HG02981 (cell line): ENCODE data around the gene SLC9A8.

ENCODE experiments used
- ATAC-seq: cut with Tn5 transposase; IDR thresholded peaks from one replicate; pipeline ENCODE4 v1.9.1; 2021; ENCODE audit warnings: mild to moderate bottlenecking, moderate library complexity; ENCODE audit not compliant: unreplicated experiment

The SLC9A8 gene

GRCh38 chr20:49786196-49786595 is 26.4 kb upstream of the SLC9A8 start:
- peak; percentile 33 for ATAC-seq

- ATAC-seq, result no peak
These were observed 25.8 kb upstream of the SLC9A8 start for GRCh38 chr20:49786668-49787370.

- no peak for ATAC-seq
These were observed 25.0 kb upstream of the SLC9A8 start for GRCh38 chr20:49787371-49788357.

GRCh38 chr20:49790077-49790798 is 22.4 kb upstream of the SLC9A8 start:
- ATAC-seq, result no peak

GRCh38 chr20:49791165-49791564 is 21.5 kb upstream of the SLC9A8 start:
- no peak for ATAC-seq

- ATAC-seq, result no peak
These were observed 20.6 kb upstream of the SLC9A8 start for GRCh38 chr20:49792006-49792405.

- no peak for ATAC-seq
These were observed 20.0 kb upstream of the SLC9A8 start for GRCh38 chr20:49792611-49793010.

- no peak for ATAC-seq
These were observed 18.1 kb upstream of the SLC9A8 start for GRCh38 chr20:49794336-49795134.

- no peak for ATAC-seq
These were observed 17.5 kb upstream of the SLC9A8 start for GRCh38 chr20:49795135-49795424.

- ATAC-seq, result no peak
These were observed 15.9 kb upstream of the SLC9A8 start for GRCh38 chr20:49796600-49797343.

- ATAC-seq, result no peak
These were observed 15.3 kb upstream of the SLC9A8 start for GRCh38 chr20:49797344-49797615.

GRCh38 chr20:49798718-49799117 is 13.9 kb upstream of the SLC9A8 start:
- no peak for ATAC-seq

GRCh38 chr20:49799698-49800097 is 12.9 kb upstream of the SLC9A8 start:
- ATAC-seq, result no peak

GRCh38 chr20:49803418-49803817 is 9.2 kb upstream of the SLC9A8 start:
- no peak for ATAC-seq

- no peak for ATAC-seq
These were observed 8.3 kb upstream of the SLC9A8 start for GRCh38 chr20:49804364-49804763.

GRCh38 chr20:49805224-49805876 is 7.3 kb upstream of the SLC9A8 start:
- ATAC-seq, result peak; percentile 45

GRCh38 chr20:49808753-49809152 is 3.9 kb upstream of the SLC9A8 start:
- no peak for ATAC-seq

- ATAC-seq, result no peak
These were observed 2.7 kb upstream of the SLC9A8 start for GRCh38 chr20:49809803-49810359.

GRCh38 chr20:49810491-49811190 is 2.0 kb upstream of the SLC9A8 start:
- no peak for ATAC-seq
